GM18907 (cell line): ENCODE measurements around the gene EFNB2.
A peak's percentile ranks its signal among the peaks of the same experiment; 100 is the strongest.

ENCODE experiments used
- ATAC-seq: cut with Tn5 transposase; IDR thresholded peaks from one replicate; pipeline ENCODE4 v1.9.1; 2021; ENCODE audit warnings: mild to moderate bottlenecking, moderate library complexity; ENCODE audit not compliant: unreplicated experiment

Gene EFNB2

GRCh38 chr13:106526738-106527444, 8.6 kb downstream of the EFNB2 start:
- no peak for ATAC-seq

- ATAC-seq = no peak
Observed at GRCh38 chr13:106525865-106526264, 9.6 kb downstream of the EFNB2 start.

- no peak for ATAC-seq
Observed at GRCh38 chr13:106524108-106524507, 11.4 kb downstream of the EFNB2 start.

GRCh38 chr13:106523576-106523975, 11.9 kb downstream of the EFNB2 start:
- no peak for ATAC-seq

- no peak for ATAC-seq
Observed at GRCh38 chr13:106522898-106523525, 12.4 kb downstream of the EFNB2 start.

- no peak for ATAC-seq
Observed at GRCh38 chr13:106522112-106522705, 13.3 kb downstream of the EFNB2 start.

GRCh38 chr13:106521095-106521799, 14.2 kb downstream of the EFNB2 start:
- no peak for ATAC-seq

GRCh38 chr13:106520251-106521054, 15.0 kb downstream of the EFNB2 start:
- no peak for ATAC-seq

- ATAC-seq = no peak
Observed at GRCh38 chr13:106518512-106518911, 16.9 kb downstream of the EFNB2 start.

- no peak for ATAC-seq
Observed at GRCh38 chr13:106517109-106517847, 18.2 kb downstream of the EFNB2 start.

- ATAC-seq = no peak
Observed at GRCh38 chr13:106515635-106516254, 19.7 kb downstream of the EFNB2 start.

- no peak for ATAC-seq
Observed at GRCh38 chr13:106514928-106515634, 20.4 kb downstream of the EFNB2 start.

GRCh38 chr13:106513025-106513983, 22.2 kb downstream of the EFNB2 start:
- ATAC-seq = no peak

GRCh38 chr13:106507560-106508274, 27.7 kb downstream of the EFNB2 start:
- ATAC-seq = peak; percentile 93

- ATAC-seq = no peak
Observed at GRCh38 chr13:106506286-106506685, 29.2 kb downstream of the EFNB2 start.

- no peak for ATAC-seq
Observed at GRCh38 chr13:106505732-106506131, 29.7 kb downstream of the EFNB2 start.

GRCh38 chr13:106505295-106505694, 30.2 kb downstream of the EFNB2 start:
- no peak for ATAC-seq
